ENCODE data around the gene LIX1L. TPM values are rescaled to one million over a fixed set of nuclear protein-coding genes. Genes with fewer than 3 reads are reported as not detected.

Gene LIX1L
- total RNA-seq, 1 donor from 2014 or later = 4.5 TPM

DNA sequence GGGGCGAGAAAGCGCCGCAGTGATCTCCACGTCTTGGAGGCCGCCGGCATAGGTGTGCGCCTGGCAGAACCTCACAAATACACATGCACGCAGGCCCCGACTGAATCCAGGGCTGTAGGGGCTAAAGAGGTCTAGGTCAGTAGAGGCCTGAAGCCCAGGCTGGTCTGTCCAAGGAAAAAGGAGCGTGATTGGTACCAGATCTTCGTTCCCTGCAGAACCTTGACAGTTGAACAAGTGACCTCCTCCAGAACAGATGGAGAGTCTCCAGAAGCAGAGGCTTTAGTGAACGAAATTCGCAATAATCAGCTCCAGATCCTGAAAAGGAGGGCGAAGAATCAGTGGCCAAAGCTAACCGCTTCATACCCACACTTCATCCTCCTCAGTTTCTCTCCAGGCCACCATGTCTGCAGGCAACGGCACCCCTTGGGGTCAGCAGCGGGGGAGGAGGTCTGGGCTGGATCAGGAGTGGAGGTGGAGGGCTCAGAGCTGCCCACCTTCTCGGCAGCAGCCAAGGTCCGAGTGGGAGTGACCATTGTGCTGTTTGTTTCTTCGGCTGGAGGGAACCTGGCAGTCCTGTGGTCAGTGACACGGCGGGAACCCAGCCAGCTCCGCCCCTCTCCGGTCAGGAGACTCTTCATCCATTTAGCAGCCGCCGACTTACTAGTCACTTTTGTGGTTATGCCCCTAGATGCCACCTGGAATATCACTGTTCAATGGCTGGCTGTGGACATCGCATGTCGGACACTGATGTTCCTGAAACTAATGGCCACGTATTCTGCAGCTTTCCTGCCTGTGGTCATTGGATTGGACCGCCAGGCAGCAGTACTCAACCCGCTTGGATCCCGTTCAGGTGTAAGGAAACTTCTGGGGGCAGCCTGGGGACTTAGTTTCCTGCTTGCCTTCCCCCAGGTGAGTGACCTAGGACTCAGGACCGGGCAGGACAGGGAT, 38.6 kb downstream of the LIX1L start:
- peak overlapping the region; percentile 96 for H3K27ac Mint-ChIP-seq
- no peaks in the 10 kb centered on the region for H3K9me3 Mint-ChIP-seq (ENCODE audit: low read depth)
- no peaks in the 10 kb centered on the region for H3K27me3 Mint-ChIP-seq
- no peak for TF ChIP-seq CTCF (IDR thresholded peaks at IDR 0.05; ENCODE audit: unreplicated experiment)
- no peak for DNase-seq (ENCODE audit: low spot score, unreplicated experiment)
- H3K4me1 Mint-ChIP-seq (ENCODE audit: low read depth) = peaks cover 14% of the 10 kb centered on the region
- peak overlapping the region; percentile 92 for H3K4me3 Mint-ChIP-seq (ENCODE audit: low read depth)
- peaks cover 7% of the 10 kb centered on the region for H3K36me3 Mint-ChIP-seq (ENCODE audit: insufficient read depth)

GRCh38 chr1:145918144-145918991, 39.4 kb downstream of the LIX1L start, which contains the start of gene PEX11B:
PEX11B (minus strand) TSS chr1:145918717; CDS start chr1:145918688, 29 bp downstream.
- H3K27me3 Mint-ChIP-seq = no peaks in the 10 kb centered on the region
- DNase-seq (ENCODE audit: low spot score, unreplicated experiment) = peak; percentile 66

GRCh38 chr1:145917595-145917994, 40.2 kb downstream of the LIX1L start:
- Mint-ChIP-seq H3K36me3 (ENCODE audit: insufficient read depth) (peaks cover 7% of the 10 kb centered on the region), H3K9me3 (ENCODE audit: low read depth) (no peaks in the 10 kb centered on the region), H3K4me3 (ENCODE audit: low read depth) (peak overlapping the region; percentile 92), H3K27ac (no peak overlapping the region), H3K4me1 (ENCODE audit: low read depth) (peaks cover 14% of the 10 kb centered on the region), H3K27me3 (no peaks in the 10 kb centered on the region)
- no peak for DNase-seq (ENCODE audit: low spot score, unreplicated experiment)
- TF ChIP-seq CTCF (IDR thresholded peaks at IDR 0.05; ENCODE audit: unreplicated experiment) = no peak

More at GRCh38 chr1:145918144-145918991, 39.4 kb downstream of the LIX1L start, which contains the start of gene PEX11B:
- H3K36me3 Mint-ChIP-seq (ENCODE audit: insufficient read depth) = peaks cover 7% of the 10 kb centered on the region
- H3K27ac Mint-ChIP-seq = peak within 1 kb of the TSS; percentile 96
- peaks cover 14% of the 10 kb centered on the region for H3K4me1 Mint-ChIP-seq (ENCODE audit: low read depth)
- TF ChIP-seq CTCF (IDR thresholded peaks at IDR 0.05; ENCODE audit: unreplicated experiment) = no peak
- no peaks in the 10 kb centered on the region for H3K9me3 Mint-ChIP-seq (ENCODE audit: low read depth)
- peak within 1 kb of the TSS; percentile 92 for H3K4me3 Mint-ChIP-seq (ENCODE audit: low read depth)

- Mint-ChIP-seq H3K4me1 (ENCODE audit: low read depth) (peaks cover 14% of the 10 kb centered on the region), H3K9me3 (ENCODE audit: low read depth) (no peaks in the 10 kb centered on the region), H3K27me3 (no peaks in the 10 kb centered on the region), H3K27ac (peak overlapping the region; percentile 17), H3K4me3 (ENCODE audit: low read depth) (peak overlapping the region; percentile 92), H3K36me3 (ENCODE audit: insufficient read depth) (peaks cover 8% of the 10 kb centered on the region)
- TF ChIP-seq CTCF (IDR thresholded peaks at IDR 0.05; ENCODE audit: unreplicated experiment) = no peak
- no peak for DNase-seq (ENCODE audit: low spot score, unreplicated experiment)
These were observed 41.1 kb downstream of the LIX1L start for GRCh38 chr1:145916745-145917144.

GRCh38 chr1:145912128-145912641, 45.6 kb downstream of the LIX1L start:
- TF ChIP-seq CTCF (IDR thresholded peaks at IDR 0.05; ENCODE audit: unreplicated experiment) = no peak
- no peaks in the 10 kb centered on the region for H3K27me3 Mint-ChIP-seq
- H3K9me3 Mint-ChIP-seq (ENCODE audit: low read depth) = no peaks in the 10 kb centered on the region
- H3K4me3 Mint-ChIP-seq (ENCODE audit: low read depth) = no peak overlapping the region
- H3K4me1 Mint-ChIP-seq (ENCODE audit: low read depth) = peaks cover 3% of the 10 kb centered on the region
- H3K36me3 Mint-ChIP-seq (ENCODE audit: insufficient read depth) = peaks cover 10% of the 10 kb centered on the region
- H3K27ac Mint-ChIP-seq = no peak overlapping the region
- DNase-seq (ENCODE audit: low spot score, unreplicated experiment) = no peak

Data from progenitor cell of endocrine pancreas (in vitro differentiated cells).